ENCODE data around the gene PDE6A. TPM values are rescaled to one million over a fixed set of nuclear protein-coding genes. Genes with fewer than 3 reads are reported as not detected.

PDE6A gene
- total RNA-seq, 1 donor from 2014 or later: not detected

DNA sequence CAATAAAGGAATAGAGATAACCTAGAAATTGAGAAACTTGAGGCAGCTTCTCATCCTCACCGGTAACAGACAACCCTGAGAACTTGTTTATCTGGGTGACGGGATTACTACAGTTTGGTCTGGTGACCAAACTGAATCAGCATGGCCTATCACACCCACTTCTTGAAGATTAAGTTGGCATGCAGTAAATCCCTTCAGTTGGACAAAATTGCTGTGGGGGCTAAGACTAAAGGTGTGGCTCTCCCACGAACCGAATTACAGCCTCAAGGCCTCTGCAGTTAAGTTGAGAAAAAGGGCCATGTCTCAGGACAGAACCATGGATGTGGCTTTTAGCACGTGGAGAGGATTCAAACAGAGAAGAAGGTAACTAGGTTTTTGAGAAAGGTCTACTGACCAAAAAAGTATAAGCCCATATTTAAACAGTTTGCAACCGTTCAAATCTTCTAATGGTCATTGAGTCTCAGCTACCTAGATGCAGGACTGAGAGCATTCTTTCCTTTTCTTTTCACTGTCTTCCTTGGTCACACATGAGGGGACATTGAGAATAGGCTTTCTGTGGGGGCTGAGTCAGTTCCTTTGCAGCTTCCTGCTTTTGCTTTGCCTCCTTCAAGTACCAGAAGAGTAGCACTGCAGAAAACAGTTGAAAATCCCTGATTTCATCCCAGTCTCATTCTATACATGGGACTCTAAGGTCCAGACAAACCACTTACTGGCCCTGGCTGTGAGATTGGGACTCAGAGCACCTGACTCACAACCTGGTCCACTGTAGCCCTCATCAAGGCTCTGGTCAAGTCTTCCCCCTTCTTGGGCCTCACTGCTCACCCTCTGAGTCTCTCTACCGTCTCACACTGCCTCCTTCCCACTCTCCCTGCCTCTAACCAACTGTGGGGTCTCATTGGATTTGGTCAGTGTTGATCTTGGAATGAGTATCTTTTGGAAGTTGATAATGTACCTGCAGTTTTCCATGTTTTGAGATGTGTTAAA is 30.9 kb downstream of the PDE6A start:
- H3K27ac ChIP-seq (ENCODE audit: low read depth, low read length): no peak overlapping the region
- H3K4me1 ChIP-seq (ENCODE audit: control insufficient read depth in 3 of 3, insufficient read depth in 3 of 3, low read length in 3 of 3): peaks cover 0 to 19% (median 0%) of the 10 kb centered on the region in 3 donors
- H3K27me3 ChIP-seq (ENCODE audit: control insufficient read depth in 3 of 3, insufficient read depth in 3 of 3, low read length in 3 of 3): no peaks in the 10 kb centered on the region
- H3K36me3 ChIP-seq (ENCODE audit: control insufficient read depth in 3 of 3, insufficient read depth in 3 of 3, low read length in 3 of 3): no peaks in the 10 kb centered on the region
- no peak overlapping the region for H3K4me3 ChIP-seq (ENCODE audit: low read length in 3 of 3)
- no peak overlapping the region for H3K9ac ChIP-seq (ENCODE audit: low read depth in 1 of 3, low read length in 3 of 3)
- no peaks in the 10 kb centered on the region for H3K9me3 ChIP-seq (ENCODE audit: control insufficient read depth in 3 of 3, low read length in 3 of 3)

- Histone ChIP-seq H3K27ac (ENCODE audit: low read depth, low read length) (no peak overlapping the region), H3K27me3 (ENCODE audit: control insufficient read depth in 3 of 3, insufficient read depth in 3 of 3, low read length in 3 of 3) (no peaks in the 10 kb centered on the region), H3K36me3 (ENCODE audit: control insufficient read depth in 3 of 3, insufficient read depth in 3 of 3, low read length in 3 of 3) (no peaks in the 10 kb centered on the region), H3K9ac (ENCODE audit: low read depth in 1 of 3, low read length in 3 of 3) (no peak overlapping the region), H3K4me3 (ENCODE audit: low read length in 3 of 3) (no peak overlapping the region), H3K4me1 (ENCODE audit: control insufficient read depth in 3 of 3, insufficient read depth in 3 of 3, low read length in 3 of 3) (peaks cover 0 to 16% (median 0%) of the 10 kb centered on the region in 3 donors), H3K9me3 (ENCODE audit: control insufficient read depth in 3 of 3, low read length in 3 of 3) (no peaks in the 10 kb centered on the region)
Measured at GRCh38 chr5:149912226-149912871, 32.2 kb downstream of the PDE6A start.

- Histone ChIP-seq H3K27ac (ENCODE audit: low read depth, low read length) (no peak overlapping the region), H3K36me3 (ENCODE audit: control insufficient read depth in 3 of 3, insufficient read depth in 3 of 3, low read length in 3 of 3) (no peaks in the 10 kb centered on the region), H3K4me3 (ENCODE audit: low read length in 3 of 3) (no peak overlapping the region), H3K9me3 (ENCODE audit: control insufficient read depth in 3 of 3, low read length in 3 of 3) (no peaks in the 10 kb centered on the region), H3K4me1 (ENCODE audit: control insufficient read depth in 3 of 3, insufficient read depth in 3 of 3, low read length in 3 of 3) (peaks cover 0 to 8% (median 0%) of the 10 kb centered on the region in 3 donors), H3K27me3 (ENCODE audit: control insufficient read depth in 3 of 3, insufficient read depth in 3 of 3, low read length in 3 of 3) (no peaks in the 10 kb centered on the region), H3K9ac (ENCODE audit: low read depth in 1 of 3, low read length in 3 of 3) (no peak overlapping the region)
Measured at GRCh38 chr5:149911031-149911430, 33.6 kb downstream of the PDE6A start.

DNA sequence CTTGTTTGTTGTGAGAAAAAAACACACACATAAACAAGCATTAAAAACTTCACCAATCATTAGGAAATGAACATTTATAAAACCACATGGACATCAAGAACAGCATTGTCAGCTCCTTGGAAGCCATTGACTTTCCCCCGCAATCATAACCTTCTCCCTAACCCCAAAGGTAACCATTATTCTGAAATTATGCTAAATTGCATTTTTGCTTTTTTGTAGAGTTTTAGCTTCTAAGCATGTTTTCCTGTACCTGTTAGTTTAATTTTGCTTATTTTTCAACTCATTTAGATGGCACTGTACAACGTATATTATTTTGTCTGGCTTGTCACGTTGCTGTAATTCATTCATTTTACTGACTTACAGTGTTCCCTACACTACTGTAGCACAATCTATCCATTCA is 36.8 kb downstream of the PDE6A start:
- Histone ChIP-seq H3K36me3 (ENCODE audit: control insufficient read depth in 3 of 3, insufficient read depth in 3 of 3, low read length in 3 of 3) (no peaks in the 10 kb centered on the region), H3K27me3 (ENCODE audit: control insufficient read depth in 3 of 3, insufficient read depth in 3 of 3, low read length in 3 of 3) (no peaks in the 10 kb centered on the region), H3K9me3 (ENCODE audit: control insufficient read depth in 3 of 3, low read length in 3 of 3) (no peaks in the 10 kb centered on the region), H3K4me3 (ENCODE audit: low read length in 3 of 3) (no peak overlapping the region), H3K4me1 (ENCODE audit: control insufficient read depth in 3 of 3, insufficient read depth in 3 of 3, low read length in 3 of 3) (peaks cover 0 to 14% (median 11%) of the 10 kb centered on the region in 3 donors), H3K9ac (ENCODE audit: low read depth in 1 of 3, low read length in 3 of 3) (no peak overlapping the region), H3K27ac (ENCODE audit: low read depth, low read length) (no peak overlapping the region)

- no peaks in the 10 kb centered on the region for H3K27me3 ChIP-seq (ENCODE audit: control insufficient read depth in 3 of 3, insufficient read depth in 3 of 3, low read length in 3 of 3)
- H3K27ac ChIP-seq (ENCODE audit: low read depth, low read length): no peak overlapping the region
- no peak overlapping the region for H3K4me3 ChIP-seq (ENCODE audit: low read length in 3 of 3)
- peaks cover 0 to 14% (median 11%) of the 10 kb centered on the region in 3 donors for H3K4me1 ChIP-seq (ENCODE audit: control insufficient read depth in 3 of 3, insufficient read depth in 3 of 3, low read length in 3 of 3)
- H3K9ac ChIP-seq (ENCODE audit: low read depth in 1 of 3, low read length in 3 of 3): no peak overlapping the region
- H3K9me3 ChIP-seq (ENCODE audit: control insufficient read depth in 3 of 3, low read length in 3 of 3): no peaks in the 10 kb centered on the region
- H3K36me3 ChIP-seq (ENCODE audit: control insufficient read depth in 3 of 3, insufficient read depth in 3 of 3, low read length in 3 of 3): no peaks in the 10 kb centered on the region
Measured at GRCh38 chr5:149904977-149905376, 39.6 kb downstream of the PDE6A start.

DNA sequence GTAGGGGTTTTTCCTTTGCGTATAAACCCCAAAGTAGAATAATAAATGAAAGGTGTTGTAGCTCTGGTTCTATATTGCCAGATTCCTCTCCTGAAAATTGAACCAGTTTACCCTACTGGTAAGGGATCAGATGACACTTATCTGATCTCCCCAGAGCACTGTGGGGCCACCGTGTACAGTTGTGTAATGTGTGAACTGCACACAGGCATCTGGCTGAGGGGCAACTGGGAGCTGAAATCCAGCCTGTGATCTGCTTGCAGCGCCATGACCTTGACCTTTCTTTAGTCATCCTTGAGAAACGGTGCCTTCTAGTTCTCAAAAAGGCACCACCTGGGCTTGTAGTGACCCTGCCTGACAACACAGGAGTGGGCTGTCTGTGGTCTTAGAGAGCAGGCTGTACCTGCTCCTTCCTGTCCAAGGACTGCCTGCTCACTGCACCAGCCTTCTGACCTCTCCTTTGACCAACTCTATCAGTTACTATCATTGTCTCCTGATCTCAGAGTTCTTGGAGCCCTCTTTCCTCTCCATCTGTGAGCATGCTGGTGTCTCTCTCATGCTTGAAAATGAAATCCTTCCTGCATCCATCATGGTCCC is 40.2 kb downstream of the PDE6A start:
- no peaks in the 10 kb centered on the region for H3K27me3 ChIP-seq (ENCODE audit: control insufficient read depth in 3 of 3, insufficient read depth in 3 of 3, low read length in 3 of 3)
- no peak overlapping the region for H3K27ac ChIP-seq (ENCODE audit: low read depth, low read length)
- H3K9ac ChIP-seq (ENCODE audit: low read depth in 1 of 3, low read length in 3 of 3): peak overlapping the region in 1 of 3 donors; percentile 57
- H3K4me1 ChIP-seq (ENCODE audit: control insufficient read depth in 3 of 3, insufficient read depth in 3 of 3, low read length in 3 of 3): peaks cover 0 to 14% (median 11%) of the 10 kb centered on the region in 3 donors
- no peaks in the 10 kb centered on the region for H3K9me3 ChIP-seq (ENCODE audit: control insufficient read depth in 3 of 3, low read length in 3 of 3)
- peak overlapping the region in 1 of 3 donors; percentile 35 for H3K4me3 ChIP-seq (ENCODE audit: low read length in 3 of 3)
- H3K36me3 ChIP-seq (ENCODE audit: control insufficient read depth in 3 of 3, insufficient read depth in 3 of 3, low read length in 3 of 3): no peaks in the 10 kb centered on the region

DNA sequence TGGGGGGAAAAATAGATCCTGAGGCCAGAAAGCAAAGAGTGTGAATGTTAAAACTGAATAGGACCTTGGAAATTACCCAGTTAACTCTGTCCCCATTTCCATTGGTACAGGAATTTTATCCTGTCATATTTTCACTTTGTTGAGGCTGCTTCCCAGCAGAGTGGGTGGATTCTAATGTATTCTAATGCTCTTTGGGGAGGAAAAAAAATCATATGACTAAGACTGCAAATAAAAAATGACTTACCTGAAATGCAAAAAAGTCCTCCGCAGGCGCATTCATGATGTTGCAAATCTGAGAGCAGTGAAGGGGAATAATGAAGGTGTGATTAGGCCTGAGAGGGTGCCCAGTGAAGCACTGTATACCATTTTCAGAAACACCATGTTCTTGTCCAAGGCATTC is 41.2 kb downstream of the PDE6A start:
- Histone ChIP-seq H3K9me3 (ENCODE audit: control insufficient read depth in 3 of 3, low read length in 3 of 3) (no peaks in the 10 kb centered on the region), H3K27me3 (ENCODE audit: control insufficient read depth in 3 of 3, insufficient read depth in 3 of 3, low read length in 3 of 3) (no peaks in the 10 kb centered on the region), H3K9ac (ENCODE audit: low read depth in 1 of 3, low read length in 3 of 3) (no peak overlapping the region), H3K27ac (ENCODE audit: low read depth, low read length) (no peak overlapping the region), H3K4me3 (ENCODE audit: low read length in 3 of 3) (no peak overlapping the region), H3K4me1 (ENCODE audit: control insufficient read depth in 3 of 3, insufficient read depth in 3 of 3, low read length in 3 of 3) (peaks cover 0 to 14% (median 11%) of the 10 kb centered on the region in 3 donors), H3K36me3 (ENCODE audit: control insufficient read depth in 3 of 3, insufficient read depth in 3 of 3, low read length in 3 of 3) (no peaks in the 10 kb centered on the region)

DNA sequence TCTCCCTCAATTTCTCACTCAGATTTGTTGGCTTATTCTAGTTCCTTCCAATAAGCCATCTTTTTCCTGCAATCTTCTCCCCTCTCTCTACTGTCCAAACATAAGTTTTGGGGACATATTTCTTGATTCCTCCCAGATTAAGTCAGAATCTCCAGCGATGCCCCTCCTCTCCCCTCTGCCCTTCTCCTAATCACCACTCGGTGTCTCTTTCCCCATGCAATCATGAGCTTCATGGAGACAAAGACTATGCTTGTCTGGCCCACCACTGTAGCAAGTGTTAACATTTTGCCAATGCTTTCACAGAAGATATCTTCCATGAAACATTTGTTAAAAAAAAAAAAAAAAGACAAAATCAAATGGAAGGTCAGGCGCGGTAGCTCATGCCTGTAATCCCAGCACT is 42.4 kb downstream of the PDE6A start:
- Histone ChIP-seq H3K36me3 (ENCODE audit: control insufficient read depth in 3 of 3, insufficient read depth in 3 of 3, low read length in 3 of 3) (no peaks in the 10 kb centered on the region), H3K4me3 (ENCODE audit: low read length in 3 of 3) (no peak overlapping the region), H3K27ac (ENCODE audit: low read depth, low read length) (no peak overlapping the region), H3K9ac (ENCODE audit: low read depth in 1 of 3, low read length in 3 of 3) (no peak overlapping the region), H3K27me3 (ENCODE audit: control insufficient read depth in 3 of 3, insufficient read depth in 3 of 3, low read length in 3 of 3) (no peaks in the 10 kb centered on the region), H3K9me3 (ENCODE audit: control insufficient read depth in 3 of 3, low read length in 3 of 3) (no peaks in the 10 kb centered on the region), H3K4me1 (ENCODE audit: control insufficient read depth in 3 of 3, insufficient read depth in 3 of 3, low read length in 3 of 3) (peaks cover 0 to 14% (median 11%) of the 10 kb centered on the region in 3 donors)

DNA sequence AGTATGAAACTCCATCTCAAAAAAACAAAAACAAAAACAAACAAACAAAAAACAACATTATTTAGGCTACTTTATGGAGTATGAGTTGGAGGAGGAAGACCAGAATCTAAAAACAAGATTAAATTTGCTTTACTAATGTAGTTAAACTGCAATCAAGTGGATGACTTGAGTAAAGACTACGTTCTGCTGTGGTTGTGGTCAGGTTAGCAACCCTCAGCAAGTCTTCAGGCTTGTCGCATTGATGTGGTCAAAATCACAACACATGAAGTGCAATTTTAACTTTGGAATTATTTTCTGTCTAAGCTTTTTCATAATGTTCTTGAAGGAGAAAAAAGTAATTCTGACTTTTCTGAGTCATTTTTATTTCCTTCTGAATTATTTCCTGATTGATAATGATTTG is 43.1 kb downstream of the PDE6A start:
- no peaks in the 10 kb centered on the region for H3K9me3 ChIP-seq (ENCODE audit: control insufficient read depth in 3 of 3, low read length in 3 of 3)
- H3K36me3 ChIP-seq (ENCODE audit: control insufficient read depth in 3 of 3, insufficient read depth in 3 of 3, low read length in 3 of 3): no peaks in the 10 kb centered on the region
- H3K4me3 ChIP-seq (ENCODE audit: low read length in 3 of 3): no peak overlapping the region
- no peaks in the 10 kb centered on the region for H3K27me3 ChIP-seq (ENCODE audit: control insufficient read depth in 3 of 3, insufficient read depth in 3 of 3, low read length in 3 of 3)
- peaks cover 0 to 14% (median 11%) of the 10 kb centered on the region in 3 donors for H3K4me1 ChIP-seq (ENCODE audit: control insufficient read depth in 3 of 3, insufficient read depth in 3 of 3, low read length in 3 of 3)
- H3K27ac ChIP-seq (ENCODE audit: low read depth, low read length): no peak overlapping the region
- H3K9ac ChIP-seq (ENCODE audit: low read depth in 1 of 3, low read length in 3 of 3): no peak overlapping the region
